ENCODE measurements around the gene KIAA0513.
"Not testable (repeated sequence)": the region's sequence is repeated elsewhere in the genome, so short reads cannot be mapped to it uniquely, and the experiment has no call there.

The KIAA0513 gene

DNA sequence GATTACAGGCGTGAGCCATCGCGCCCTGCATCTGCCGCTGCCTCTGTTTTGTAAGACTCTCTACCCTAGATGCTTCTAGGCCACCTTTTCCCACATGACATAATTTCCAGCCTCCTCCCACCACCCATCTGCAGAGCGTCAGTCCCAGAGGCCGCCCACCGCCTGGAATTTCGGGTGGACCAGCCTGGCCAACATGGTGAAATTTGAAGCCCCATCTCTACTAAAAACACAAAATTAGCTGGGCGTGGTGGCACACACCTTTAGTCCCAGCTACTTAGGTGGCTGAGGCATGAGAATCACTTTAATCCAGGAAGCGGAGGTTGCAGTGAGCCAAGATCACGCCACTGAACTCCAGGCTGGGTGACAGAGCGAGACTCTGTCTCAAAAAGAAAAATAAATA is 89.8 kb downstream of the KIAA0513 start:
- DNase-seq = no peak

DNA sequence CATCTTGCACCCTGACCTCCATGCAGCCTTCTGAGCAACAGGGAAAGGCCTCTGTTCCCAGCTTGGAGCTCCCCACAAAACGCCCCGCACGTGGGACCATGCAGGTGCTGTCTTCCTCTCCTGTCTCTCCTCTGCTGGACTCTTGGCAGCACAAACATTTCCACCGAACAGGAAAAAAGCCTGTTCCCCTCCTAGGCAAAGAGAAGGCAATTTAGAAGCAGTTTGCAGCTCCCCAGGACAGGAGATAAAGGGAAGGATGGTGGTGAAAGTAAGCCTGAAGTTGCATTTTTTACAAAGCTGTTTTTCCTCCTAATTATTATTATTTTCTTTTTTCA is 92.4 kb downstream of the KIAA0513 start:
- no peak for DNase-seq

DNA sequence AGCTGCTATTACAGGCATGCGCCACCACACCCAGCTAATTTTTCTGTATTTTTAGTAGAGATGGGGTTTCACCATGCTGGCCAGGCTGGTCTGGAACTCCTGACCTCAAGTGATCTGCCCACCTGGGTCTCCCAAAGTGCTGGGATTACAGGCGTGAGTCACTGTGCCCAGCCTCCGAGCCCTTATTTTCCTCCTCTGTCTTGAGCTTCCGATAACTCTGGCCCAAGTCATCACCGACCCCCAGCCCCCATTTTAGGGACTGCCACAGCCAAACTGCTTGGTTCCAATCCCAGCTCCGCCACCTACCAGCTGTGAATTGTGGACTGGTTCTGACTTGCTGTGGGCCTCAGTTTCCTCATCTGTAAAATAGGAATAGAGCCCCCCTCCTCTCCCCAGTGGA is 95.8 kb downstream of the KIAA0513 start:
- DNase-seq = not testable (repeated sequence)

DNA sequence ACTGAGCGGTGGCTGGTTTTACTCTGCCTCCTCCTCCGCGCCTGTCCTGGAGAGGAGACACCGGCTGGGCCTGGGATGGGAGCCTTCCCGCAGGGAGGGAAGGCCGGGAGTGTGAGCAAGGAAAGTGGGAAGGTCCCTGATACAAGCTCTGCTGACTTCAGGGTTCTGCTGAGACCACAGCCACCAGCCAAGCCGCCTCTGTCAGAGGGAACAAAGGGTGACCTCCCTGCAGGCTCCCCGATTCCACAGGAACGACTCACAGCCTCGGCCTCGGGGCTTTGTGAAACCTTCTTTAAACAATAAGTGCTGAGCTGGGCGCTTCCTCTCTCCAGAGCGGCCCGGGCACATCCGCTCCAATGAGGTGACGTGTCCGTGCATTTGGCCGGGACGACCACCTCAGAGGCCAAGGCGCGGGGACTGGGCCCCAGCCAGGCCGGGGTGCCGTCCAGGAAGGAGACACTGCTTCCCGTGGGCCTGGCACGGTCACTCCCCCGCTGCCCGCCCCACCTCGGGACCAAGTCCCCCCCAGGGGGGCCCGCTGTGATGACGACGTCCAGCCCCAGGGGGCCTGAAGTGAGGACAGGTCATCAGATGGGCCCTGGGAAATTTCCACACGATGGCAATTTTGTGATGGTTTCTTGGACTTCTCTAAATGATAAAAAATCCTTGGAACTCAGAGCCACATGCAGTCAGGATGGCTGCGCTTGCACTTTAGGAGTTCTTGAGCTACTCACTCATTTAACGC is 96.5 kb downstream of the KIAA0513 start:
- DNase-seq = no peak

DNA sequence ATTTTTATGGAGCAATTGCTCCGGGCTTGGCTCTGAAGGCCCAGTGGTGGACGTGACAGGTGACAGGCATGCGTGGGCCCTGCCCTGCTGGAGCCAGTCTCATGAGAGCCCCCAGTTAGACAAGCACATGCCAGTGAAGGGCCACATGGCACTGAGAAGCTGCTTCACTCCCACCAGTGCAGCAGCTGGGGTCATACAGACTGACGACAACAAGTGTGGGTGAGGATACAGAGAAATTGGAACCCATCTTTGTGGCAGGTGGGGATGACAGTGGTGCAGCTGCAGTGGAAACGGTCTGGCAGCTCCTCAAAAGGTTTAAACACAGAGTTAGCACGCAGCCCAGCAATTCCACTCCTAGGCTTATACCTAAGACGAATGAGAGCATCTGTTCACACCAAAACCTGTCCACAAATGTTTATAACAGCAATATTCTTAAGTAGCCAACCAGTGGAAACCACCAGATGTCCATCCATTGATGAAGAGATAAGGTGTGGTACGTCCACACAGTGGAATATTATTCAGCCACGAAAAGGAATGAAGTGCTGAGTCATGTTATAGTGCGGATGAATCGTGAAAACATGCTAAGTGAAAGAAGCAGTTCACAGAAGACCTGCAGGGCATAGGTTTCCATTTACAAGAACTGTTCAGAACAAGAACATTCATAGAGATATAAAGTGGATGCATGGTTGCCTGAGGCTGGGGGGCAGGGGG is 97.2 kb downstream of the KIAA0513 start:
- no peak for DNase-seq

DNA sequence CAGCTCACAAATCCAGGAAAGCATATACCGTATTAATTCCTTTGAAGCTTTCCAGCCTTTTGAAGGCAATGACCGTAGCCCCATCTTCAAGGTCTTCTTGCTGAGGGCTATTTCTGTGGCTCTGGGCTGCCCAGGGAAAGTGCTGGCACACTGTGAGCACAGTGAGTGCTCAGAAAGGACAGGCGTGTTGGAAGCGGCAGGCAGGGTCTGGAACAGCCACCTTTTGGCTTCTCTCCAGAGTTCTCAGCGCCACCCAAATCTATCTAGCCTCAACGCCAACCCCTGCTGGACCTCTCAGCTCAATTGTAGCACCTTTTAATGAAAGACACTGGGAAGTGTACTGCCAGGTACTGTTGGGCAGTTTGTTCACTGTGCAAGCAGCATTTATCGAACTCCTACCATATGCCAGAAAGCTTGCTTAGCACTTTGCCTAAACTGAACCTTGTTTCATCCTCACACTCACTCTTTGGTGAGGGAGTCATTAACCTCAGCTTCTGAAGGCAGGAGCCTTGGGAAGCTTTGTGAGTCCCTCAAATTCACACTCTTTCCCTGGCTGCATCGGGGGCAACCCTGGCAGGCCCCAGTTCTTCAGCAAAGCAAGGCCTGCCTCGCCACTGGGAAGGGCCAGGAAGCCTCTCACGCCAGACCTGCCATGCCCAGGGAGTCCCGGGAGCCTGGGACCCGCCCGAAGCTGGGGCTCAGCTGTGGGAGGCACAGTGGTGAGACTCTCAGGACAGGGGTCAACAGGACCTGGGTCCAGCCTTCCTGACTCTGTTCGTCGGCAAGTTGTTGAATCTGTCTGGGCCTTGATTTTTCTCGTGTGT is 98.2 kb downstream of the KIAA0513 start:
- no peak for DNase-seq

DNA sequence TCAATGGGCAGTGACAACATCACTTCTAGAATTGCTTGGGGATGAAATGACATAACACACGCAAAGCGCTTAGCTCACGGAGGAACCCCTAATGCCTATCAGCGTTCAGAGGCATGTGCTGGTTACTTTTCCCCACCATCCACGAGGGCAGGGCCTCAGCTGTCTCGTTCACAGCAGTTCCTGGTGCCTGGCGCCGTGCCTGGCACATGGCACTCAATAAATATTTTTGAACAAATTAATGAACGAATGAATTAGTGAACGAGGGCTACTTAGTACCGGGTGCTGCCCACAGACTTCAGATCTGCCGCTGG is 98.8 kb downstream of the KIAA0513 start:
- no peak for DNase-seq

DNA sequence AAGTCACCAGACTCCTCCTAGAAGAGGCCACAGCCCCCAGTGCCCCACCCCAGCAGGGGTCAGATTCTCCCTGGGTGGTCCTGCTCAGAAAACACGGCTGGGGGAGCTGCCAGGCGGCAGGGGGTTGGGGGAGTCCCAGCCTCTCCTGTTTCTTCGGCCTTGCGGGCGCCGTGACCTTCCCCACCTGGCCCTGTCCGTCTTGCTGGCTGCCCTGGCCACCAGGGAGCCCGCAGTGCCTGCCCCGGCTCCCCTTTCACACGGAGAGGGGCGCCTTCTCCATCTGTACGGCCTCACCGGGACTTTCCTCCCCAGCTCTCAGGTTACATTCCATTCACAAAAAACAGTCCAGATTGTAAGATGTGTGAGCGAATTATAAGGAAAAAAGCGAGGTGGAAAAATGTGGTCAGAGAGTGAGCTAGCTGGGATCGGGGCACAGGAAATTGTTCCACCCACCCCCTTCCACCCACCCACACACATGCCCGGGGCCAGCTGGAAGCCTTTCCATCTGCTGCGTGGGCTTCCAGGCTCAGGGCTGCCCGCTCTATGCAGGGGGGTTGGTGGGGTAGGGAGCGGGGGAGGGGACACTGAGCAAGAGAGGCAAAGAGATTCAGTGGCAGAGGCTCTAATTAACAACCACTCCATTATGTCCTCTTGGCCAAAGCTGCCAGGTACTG is 99.2 kb downstream of the KIAA0513 start:
- DNase-seq = peak; percentile 36 to 57

DNA sequence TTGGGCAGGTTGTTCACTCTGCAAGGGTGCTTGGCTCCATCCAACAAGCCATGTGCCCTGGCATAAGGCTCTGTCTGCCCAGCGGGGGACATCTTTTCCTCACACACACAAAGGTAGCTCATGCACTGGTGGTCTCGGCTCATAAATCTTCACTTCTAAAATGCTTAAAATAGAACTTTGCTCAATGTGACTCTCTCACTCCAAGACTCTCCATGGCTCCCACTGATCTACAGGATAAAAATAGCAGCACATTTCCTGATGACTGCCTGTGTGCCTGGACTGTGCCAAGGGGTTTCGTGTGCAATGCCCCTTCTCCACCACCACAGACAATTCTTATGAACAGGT is 99.8 kb downstream of the KIAA0513 start:
- DNase-seq = no peak

DNA sequence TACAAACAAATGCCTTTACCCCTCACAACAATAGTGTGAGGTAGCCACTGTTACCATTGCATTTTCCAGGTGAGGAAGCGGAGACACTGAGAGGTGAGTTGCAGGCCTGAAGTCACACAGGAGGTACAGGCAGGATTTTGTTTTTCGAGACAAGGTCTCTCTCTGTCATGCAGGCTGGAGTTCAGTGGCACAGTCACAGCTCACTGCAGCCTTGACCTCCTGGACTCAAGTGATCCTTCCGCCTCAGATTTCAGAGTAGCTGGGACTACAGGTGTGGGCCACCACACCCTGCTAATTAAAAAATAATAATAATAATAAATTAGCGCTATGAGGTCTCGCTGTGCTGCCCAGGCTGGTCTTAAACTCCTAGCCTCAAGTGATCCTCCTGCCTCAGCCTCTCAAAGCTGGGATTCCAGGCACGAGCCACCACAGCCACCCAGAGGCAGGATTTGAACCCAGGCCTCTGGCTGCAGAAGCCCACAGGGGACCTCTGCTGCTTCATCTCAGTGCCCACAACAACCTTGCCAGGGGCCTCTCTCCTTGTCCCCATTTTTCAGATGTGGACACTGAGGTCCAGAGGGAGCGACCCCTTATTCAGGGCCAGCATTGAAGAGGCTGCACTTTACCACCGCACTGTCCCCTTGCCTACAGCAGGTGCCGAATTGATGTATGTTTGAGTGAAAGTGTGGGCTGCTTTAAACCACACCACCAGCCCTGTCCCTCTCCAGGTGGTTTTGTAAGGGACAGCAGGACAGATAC is 100.7 kb downstream of the KIAA0513 start:
- no peak for DNase-seq

DNA sequence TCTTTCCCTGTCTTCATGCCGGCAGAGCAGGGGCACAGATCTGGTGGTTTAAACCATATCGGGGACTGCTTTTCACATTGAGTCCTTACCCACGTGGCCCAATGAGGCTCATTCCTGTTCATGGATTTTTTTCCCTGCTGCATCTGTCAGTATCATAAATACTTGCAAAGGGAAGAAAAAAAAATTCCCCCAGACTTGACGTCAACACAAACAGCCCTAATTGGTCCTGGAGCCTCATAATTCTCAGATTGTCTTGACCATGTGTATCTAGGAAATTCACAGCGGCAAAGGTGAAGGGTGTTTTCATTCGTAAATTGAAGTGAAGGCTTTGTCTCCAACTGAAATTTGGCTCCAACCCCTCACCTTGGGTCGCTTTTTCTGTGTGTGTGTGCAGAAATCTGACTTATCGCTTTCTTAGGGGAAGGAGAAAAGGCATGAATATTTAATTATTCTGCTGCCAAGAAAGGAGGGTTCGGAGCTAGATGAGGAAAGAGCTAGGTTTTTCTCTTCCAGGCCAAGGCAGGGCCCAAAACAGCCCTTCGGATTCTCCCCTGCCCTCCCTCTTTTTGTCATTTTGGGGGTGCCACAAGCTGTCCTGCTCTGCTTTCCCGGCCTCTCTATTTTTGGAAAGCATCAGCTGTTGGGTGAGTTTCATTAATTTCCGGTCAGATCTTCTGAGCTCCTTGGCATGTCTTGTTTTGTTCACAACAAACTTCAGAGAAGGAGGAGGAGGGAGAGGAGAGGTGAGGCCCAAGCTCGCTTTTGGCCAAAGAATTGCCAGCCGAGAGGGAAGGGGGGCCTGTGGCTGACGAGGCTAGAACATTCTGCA is 102.5 kb downstream of the KIAA0513 start:
- no peak for DNase-seq

DNA sequence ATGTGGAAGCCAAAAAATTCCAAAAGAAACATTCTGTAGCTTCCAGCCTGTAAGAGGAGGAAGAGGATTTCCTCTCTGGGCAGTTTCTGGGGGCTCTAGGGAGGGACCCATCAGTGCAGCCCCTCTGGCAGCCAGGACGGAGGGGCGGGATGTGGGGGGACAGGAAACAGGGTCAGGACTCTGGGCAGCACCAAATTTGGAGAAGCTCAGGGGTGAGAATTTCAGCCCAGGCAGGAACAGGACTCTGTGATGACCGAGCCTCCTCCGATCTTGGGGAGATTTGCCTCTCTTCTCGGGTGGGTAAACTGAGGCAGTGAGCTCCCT is 103.1 kb downstream of the KIAA0513 start:
- no peak for DNase-seq

DNA sequence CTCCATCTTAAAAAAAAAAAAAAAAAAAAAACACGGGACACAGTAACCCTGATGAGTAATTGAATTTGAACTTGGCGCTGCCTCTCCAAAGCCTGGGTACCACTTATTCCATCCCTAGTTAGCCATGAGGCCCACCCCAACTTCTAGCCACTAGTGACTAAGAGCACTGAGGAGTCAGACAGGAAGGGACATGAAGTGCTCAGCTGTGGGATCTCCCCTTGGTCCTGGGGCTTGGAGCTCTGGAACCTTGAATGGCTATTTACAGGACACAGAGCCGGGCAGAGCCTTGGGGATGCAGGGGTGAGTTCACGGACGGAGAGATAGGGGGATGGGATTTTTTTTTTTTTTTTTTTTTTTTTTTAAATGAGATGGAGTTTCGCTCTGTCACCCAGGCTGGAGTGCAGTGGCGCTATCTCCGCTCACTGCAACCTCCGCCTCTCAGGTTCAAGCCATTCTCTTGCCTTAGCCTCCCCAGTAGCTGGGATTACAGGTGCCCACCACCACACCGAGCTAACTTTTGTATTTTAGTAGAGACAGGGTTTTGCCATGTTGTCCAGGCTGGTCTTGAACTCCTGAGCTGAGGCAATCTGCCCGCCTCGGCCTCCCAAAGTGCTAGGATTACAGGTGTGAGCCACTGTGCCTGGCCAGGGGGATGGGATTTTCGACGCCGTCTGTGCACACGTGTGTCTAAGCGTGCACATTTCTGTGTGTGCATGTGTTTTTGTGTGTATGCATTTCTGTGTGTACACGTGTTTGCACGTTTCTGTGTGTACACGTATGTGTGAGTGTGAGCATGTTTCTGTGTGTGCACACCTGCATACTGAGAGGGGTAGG is 105.1 kb downstream of the KIAA0513 start:
- DNase-seq = no peak

DNA sequence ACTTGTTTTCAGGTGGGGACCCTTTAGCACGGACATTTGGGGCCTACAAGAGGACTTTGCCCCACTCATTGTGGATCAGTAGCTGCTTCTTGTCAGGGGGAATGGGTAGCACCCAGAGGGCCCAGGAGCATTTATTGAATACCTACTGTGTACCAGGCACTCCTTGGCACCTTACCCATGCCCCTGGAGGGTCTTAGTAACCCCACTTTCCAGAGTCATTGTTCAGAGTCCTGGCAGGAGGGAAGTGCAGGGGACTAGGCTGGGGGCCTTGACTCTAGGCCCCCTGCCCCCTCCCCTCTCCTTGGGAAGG is 105.7 kb downstream of the KIAA0513 start:
- DNase-seq = no peak

DNA sequence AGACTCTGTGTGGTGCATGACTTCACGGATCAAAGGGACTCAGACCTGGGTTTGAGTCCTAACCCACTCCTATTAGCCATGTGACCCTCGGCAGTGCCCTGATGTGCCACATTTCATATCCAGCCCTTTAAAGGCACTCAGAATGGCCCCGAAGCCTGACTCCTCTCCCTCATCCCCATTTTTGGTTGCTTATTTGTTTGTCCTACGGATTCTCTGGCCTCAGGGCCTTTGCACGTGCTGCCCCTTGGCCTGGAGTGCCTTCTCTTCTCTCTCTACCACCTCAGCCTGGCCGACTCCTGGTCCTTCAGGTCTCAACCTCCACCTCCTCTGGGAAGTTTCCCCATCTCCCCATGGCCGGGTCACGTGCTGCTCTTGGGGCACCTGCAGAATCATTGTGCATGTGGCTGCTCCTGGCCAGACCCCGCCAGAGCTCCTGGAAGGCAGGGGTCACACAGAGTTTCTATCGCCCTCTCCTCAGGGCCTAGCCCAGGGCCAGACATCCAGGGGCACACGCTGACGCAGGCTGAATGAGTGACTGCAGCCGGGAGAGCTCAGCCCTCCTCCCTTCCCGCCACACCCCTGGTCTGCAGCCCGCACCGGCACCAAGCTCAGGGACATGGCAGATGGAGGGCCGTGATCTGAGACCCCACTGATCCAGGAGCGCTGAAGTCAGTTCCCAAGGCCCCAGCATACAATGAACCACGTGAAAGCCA is 106.6 kb downstream of the KIAA0513 start:
- DNase-seq = no peak

DNA sequence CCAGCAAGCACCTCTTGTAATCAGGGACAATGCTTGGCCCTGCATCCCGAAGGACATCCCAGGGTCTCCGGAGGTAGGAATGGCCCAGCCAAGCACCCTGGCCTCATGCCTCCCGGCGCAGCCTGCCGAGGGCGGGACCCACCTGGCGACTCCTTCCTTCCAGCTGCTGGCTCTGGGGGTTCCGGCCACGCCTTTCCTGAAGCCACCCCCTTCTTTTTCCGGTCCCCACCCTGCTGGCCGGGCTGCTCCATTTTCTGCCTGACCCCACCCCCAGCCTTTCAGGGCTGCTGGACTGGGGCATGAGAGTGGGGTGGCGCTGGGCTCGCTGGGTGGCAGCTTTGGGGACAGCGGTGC is 107.2 kb downstream of the KIAA0513 start:
- no peak for DNase-seq

DNA sequence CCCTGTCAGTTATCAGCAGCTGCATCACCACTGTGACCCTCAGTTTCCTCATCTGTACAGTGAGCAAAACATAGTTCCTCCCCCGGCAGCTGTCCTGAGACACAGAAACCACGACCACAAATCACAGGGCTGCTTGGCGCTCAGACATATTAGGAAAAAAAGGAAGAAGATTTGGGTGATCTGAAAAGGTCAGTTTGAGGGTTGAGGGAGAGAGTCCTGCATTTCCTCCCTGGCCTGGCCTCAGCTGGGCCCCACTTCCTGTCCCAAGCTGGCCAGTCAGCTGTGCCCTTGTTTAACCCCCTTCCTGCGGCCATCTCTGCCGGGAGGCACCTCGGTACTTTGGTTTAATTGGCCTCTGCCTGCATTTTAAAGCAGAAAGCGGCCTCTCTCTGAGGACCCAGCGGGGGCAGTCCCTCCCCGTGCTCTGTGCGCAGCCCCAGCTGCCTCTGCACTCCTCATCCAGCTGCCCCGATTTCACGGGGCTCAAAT is 108.7 kb downstream of the KIAA0513 start:
- DNase-seq = no peak

DNA sequence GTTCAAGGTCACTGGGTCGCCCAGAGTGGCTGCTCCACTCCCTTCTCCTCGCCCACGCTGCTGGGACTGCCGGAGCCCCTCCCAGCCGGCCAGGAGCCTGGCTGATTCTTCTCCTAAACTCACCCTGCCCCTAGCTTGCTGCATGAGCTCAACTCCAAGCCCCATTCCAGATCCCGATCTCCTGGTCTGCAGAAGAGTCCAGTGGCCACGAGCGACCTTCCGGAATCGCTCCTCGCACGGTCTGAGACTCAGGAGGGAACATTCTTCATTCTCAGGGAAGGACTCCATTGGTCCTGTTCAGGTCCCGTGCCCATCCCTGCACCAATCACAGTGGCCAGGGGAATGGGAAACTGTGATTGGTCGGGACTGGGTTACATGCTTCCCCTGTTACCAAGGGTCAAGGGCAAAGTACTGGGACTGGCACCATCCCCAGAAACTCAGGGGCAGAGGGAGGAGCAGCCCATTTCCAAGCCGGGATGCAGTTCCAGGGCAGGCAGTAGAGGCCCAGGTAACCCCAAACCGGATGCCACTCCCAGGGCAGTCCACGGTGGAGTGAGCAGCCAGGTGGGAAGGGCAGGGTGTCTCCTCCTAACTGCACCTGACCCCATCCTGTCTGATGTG is 109.2 kb downstream of the KIAA0513 start:
- no peak for DNase-seq

DNA sequence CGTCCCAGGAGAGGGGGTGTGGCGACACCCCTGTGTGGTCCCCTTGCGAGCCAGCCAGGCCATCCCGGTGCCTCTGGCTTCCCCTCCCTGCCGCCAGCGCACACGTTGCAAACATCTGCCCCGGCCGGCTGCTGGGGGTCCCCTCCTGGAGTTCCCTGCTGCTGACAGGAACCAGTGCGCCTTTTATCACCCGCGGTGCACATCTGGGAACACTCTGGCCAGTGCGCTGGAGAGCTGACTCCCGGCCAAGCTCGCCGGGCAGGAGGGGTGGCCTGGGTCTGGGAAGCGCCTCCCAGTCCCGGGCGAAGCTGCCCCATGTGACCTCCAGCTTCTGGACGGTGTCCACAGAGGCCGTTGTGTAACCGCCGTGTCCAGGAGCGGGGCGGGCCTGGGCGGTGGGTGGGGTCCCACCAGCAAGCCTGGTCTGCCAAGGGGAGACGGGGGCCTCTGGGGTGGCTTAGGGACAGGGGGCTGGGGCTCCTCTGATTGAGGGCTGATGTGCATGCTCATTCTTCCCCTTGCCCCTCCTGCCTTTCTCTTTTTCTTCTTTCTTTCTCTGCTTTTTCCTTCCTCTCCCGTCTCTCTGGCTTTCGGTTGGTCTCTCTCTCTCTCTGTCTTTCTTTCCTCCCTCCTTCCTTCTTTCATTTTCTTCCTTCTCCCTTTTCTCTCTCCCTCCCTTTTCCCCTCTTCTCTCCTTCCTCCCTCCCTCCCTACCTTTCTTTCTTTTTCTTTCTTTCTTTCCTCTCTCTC is 109.9 kb downstream of the KIAA0513 start:
- DNase-seq = no peak

All from stimulated activated CD4-positive, alpha-beta T cell treated with anti-CD3 and anti-CD28 coated beads, Interleukin-2, amount 100 ng/mL, for 24 hours (primary cell).